Kidney (tissue), 22 donors: Measurements from ENCODE around the gene TRPM5. TPM values are rescaled to one million over a fixed set of nuclear protein-coding genes. Genes with fewer than 3 reads are reported as not detected.

Source experiments
- DNase-seq, 5 donors: peaks; one replicate each; pipeline ENCODE4 v3.0.0-alpha.2; 2013 to 2020
- FAIRE-seq: peaks from 2 replicates; lab custom pipeline; 2012; peaks lifted over from hg19 to GRCh38; lab: Jason Lieb, UNC
- H3K27ac ChIP-seq, 2 donors: one replicate each; pipeline ENCODE4 v1.7.0; 2013; ENCODE audit warnings: low read depth in 2 of 2, low read length in 2 of 2, inconsistent platforms in 1 of 2
- H3K27me3 ChIP-seq: one replicate; pipeline ENCODE4 v1.7.1; 2013; ENCODE audit warnings: low read length, inconsistent platforms; ENCODE audit not compliant: control insufficient read depth, insufficient read depth
- H3K36me3 ChIP-seq, 3 donors: one replicate each; pipeline versions ENCODE4 v1.7.0 to v1.7.1; 2013; ENCODE audit warnings: low read length in 3 of 3, control low read depth in 1 of 3, inconsistent platforms in 1 of 3; ENCODE audit not compliant: insufficient read depth in 3 of 3, control insufficient read depth in 2 of 3
- H3K4me1 ChIP-seq, 3 donors: one replicate each; pipeline versions ENCODE4 v1.7.0 to v1.7.1; 2013; ENCODE audit warnings: low read length in 3 of 3, inconsistent platforms in 1 of 3, low read depth in 1 of 3; ENCODE audit not compliant: control insufficient read depth in 2 of 3, insufficient read depth in 2 of 3
- H3K4me3 ChIP-seq, 3 donors: one replicate each; pipeline versions ENCODE4 v1.7.0 to v1.8.1; 2013; ENCODE audit warnings: low read length in 3 of 3, control low read depth in 1 of 3, inconsistent platforms in 1 of 3
- H3K9ac ChIP-seq, 3 donors: one replicate each; pipeline versions ENCODE4 v1.7.0 to v1.7.1; 2013; ENCODE audit warnings: low read length in 3 of 3, control low read depth in 1 of 3, inconsistent platforms in 1 of 3
- H3K9me3 ChIP-seq, 3 donors: one replicate each; pipeline versions ENCODE4 v1.7.0 to v1.7.1; 2013; ENCODE audit warnings: low read length in 3 of 3, control low read depth in 1 of 3, inconsistent platforms in 1 of 3; ENCODE audit not compliant: control insufficient read depth in 2 of 3, insufficient read depth in 1 of 3
- CTCF ChIP-seq: IDR thresholded peaks from 3 replicates; pipeline ENCODE4 v1.5.1; 2012; ENCODE audit warnings: mild to moderate bottlenecking, moderate library complexity, borderline replicate concordance; ENCODE audit not compliant: insufficient read depth; ENCODE audit errors: extremely low read depth
- intact Hi-C: fragments of 100-400 bp; cut with DNase I; formaldehyde crosslinking; loops from one replicate; pipeline ENCODE4 v1.11.1; 2022
- long read RNA-seq, 10 donors: library from polyadenylated mRNA in 1 of 10; unstranded in 1 of 10; transcript quantifications; one replicate each; pipeline ENCODE4 v2.0.0 and lab custom pipeline, GENCODE V29; 2021 to 2026
- polyA plus RNA-seq: library from polyadenylated mRNA; stranded (reverse); fragments of 350-450 nt; fragmentation: Illumina TruSeq; extraction: RNeasy Lipid Tissue Mini Kit (QIAGEN cat#74804); gene quantifications from one replicate; pipeline ENCODE4 v1.2.3, GENCODE V29; 2014; ENCODE audit warnings: low read depth, low replicate concordance; ENCODE audit not compliant: insufficient read depth
- total RNA-seq: library from RNA; stranded (reverse); fragmentation: NEBNext Ultra II Directional; extraction: Animal tissue kit (Norgen Biotek cat#: 25700); gene quantifications from one replicate; pipeline ENCODE4 v1.2.1, GENCODE V29; 2021
- donor health status: control.
- donor health status: control.
- donor health status: control.
- donor health status: control.
- donor health status: control.
- donor health status: DM: yes; HTN: yes; CAD: no.
- donor health status: Normal renal cell carcinoma (clear cell type).

TRPM5 gene
- 0.25 TPM for total RNA-seq
- 0.69 TPM for polyA plus RNA-seq
- long read RNA-seq, donor 1: 0 reads
- long read RNA-seq, donor 2: 0 reads
- long read RNA-seq, donor 3: 0 reads
- long read RNA-seq, donor 4: 0 reads
- long read RNA-seq, donor 5: 0 reads
- long read RNA-seq, donor 6: 0 reads
- long read RNA-seq, donor 7, partial matches to known transcripts: 1 of 1 reads
- long read RNA-seq, donor 7, other reads (novel, unspliced or antisense): 0 of 1 reads
- long read RNA-seq, donor 8: 0 reads
- long read RNA-seq, donor 9: 0 reads
- long read RNA-seq, donor 10: 0 reads

- no peaks in the 10 kb centered on the region for H3K36me3 ChIP-seq
- H3K27ac ChIP-seq: peak within 1 kb of the TSS; percentile 47 to 57
- no peak for FAIRE-seq
- no peaks in the 10 kb centered on the region for H3K9me3 ChIP-seq
- peak within 1 kb of the TSS; percentile 6 to 69 (median 56) for H3K4me3 ChIP-seq
- no peak for TF ChIP-seq CTCF
- peak in 4 of 5 donors; percentile 48 to 89 (median 82) for DNase-seq
- intact Hi-C loops: no loop called here
- peaks cover 0 to 27% (median 6%) of the 10 kb centered on the region in 3 donors for H3K4me1 ChIP-seq
- peak within 1 kb of the TSS in 1 of 3 donors; percentile 48 for H3K9ac ChIP-seq
- peaks cover 3% of the 10 kb centered on the region for H3K27me3 ChIP-seq
These were observed at the start of gene TRPM5 for GRCh38 chr11:2443881-2444820. TRPM5 (minus strand) TSS chr11:2444514; CDS start chr11:2423036, 21,478 bp downstream.

DNA sequence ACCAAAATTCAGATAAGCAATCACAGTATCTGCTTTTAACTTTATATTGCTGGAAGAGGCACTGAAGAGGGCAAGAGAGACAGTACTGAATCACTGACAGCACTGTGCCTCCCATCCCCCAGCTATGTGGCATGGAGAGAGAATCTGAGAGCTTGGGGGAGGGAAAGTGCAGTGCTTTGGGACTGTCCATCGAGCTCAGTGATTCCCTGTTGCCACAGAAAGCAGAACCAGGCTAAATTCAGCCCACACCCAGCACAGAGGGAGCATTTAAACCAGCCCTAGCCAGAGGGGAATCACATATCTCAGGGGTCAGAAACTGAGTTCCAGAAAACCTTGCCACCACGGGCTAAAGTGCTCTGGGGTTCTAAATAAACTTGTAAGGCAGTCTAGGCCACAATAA, 44.8 kb upstream of the TRPM5 start:
- no peaks in the 10 kb centered on the region for H3K27me3 ChIP-seq

GRCh38 chr11:2488004-2488403, 43.7 kb upstream of the TRPM5 start:
- Histone ChIP-seq H3K27me3 (no peaks in the 10 kb centered on the region), H3K9me3 (peaks cover 0 to 7% (median 4%) of the 10 kb centered on the region in 3 donors), H3K27ac (no peak overlapping the region), H3K36me3 (no peaks in the 10 kb centered on the region), H3K4me1 (peaks cover 0 to under 1% (median 0%) of the 10 kb centered on the region in 3 donors), H3K9ac (no peak overlapping the region), H3K4me3 (no peak overlapping the region)
- intact Hi-C loops: no loop called here
- FAIRE-seq (no peak), DNase-seq (no peak)
- TF ChIP-seq CTCF: no peak

More for the DNA sequence above, 44.8 kb upstream of the TRPM5 start:
- FAIRE-seq (no peak), DNase-seq (no peak)
- H3K9me3 ChIP-seq: peaks cover 0 to 7% (median 4%) of the 10 kb centered on the region in 3 donors
- H3K27ac ChIP-seq: no peak overlapping the region
- no peak overlapping the region for H3K9ac ChIP-seq
- H3K4me3 ChIP-seq: no peak overlapping the region
- intact Hi-C loops: no loop called here
- TF ChIP-seq CTCF: no peak
- H3K36me3 ChIP-seq: no peaks in the 10 kb centered on the region
- no peaks in the 10 kb centered on the region for H3K4me1 ChIP-seq
